Activated effector memory CD4-positive, alpha-beta T cell treated with anti-CD3 and anti-CD28 coated beads, Interleukin-2, amount 50 U/mL, for 16 hours (primary cell): ENCODE measurements around the gene ELAC2.
A peak's percentile ranks its signal among the peaks of the same experiment; 100 is the strongest.

Source experiments
- DNase-seq: peaks from one replicate; pipeline ENCODE4 v3.0.0-alpha.2; 2020

Gene ELAC2

DNA sequence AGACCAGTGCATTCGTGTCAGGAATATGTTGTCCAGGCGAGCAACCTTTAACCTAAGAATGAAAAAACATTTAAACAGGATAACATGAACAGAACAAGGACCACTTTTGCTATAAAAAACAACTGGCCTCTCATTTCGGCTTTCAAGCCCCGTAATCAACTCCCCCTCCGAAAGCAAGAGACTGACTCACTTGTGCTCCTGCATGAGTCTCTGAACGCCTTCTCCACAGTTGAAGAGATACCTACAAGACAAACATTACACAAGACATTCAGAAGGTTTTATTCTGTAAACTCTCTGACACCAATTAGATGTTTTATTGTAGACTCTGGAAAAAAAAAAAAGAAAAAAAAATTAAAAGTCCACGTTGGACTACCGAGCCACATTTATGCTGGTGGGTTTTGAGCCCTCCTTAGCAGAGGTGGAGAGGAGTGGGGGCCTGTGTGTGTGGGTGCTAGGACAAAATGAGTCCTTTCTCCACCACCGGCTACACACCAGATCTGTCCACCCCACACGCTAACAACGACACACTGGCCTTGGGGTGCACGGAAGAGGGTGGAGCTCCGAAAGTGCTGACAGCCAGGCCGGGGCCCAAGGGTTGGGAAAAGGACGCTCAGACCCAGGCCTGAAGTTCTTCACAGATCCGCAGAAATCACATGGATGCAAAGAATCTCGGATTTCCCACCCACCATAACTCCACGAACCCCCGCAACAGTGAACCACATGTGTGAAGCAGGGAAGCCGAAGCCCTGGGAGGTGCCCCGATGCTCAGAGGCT is 759 bp downstream of the ELAC2 start:
- DNase-seq: no peak

DNA sequence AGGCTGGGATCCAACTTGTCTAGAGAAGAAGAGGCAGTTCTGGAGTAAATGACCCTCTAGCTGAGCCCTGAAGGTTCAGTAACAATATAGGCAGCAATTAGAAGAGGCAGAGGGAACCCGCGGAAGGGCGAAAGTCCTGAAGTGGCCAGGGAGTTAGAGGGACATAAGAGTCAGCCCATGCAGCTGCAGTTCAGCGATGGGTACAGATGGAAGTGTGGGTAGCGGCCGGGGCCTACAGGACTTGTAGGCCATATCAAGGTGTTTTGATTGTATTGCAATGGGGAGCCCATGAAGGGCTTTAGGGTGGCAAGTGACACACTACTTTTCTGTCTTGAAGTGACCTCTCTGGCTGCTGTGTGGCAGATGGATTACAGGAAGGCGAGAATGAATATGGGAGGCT is 3.0 kb downstream of the ELAC2 start:
- no peak for DNase-seq

DNA sequence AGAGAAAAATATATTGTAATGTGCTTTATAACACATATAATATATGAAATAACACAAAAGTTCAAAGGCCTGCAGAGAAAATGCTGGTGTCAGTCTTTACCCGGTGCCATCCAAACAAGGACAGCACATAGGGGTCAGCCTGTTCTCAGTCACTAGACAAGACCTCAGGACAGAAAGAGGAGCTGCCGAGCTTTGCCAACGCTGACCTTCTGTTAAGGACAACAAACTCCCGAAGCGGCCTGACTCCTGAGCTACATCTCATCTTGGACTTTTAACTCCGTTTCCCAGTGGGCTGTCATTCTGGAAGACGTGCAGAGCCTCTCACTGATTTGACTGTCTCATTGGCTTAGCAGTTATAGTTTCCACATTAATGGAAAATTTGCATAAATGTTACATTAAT is 6.9 kb downstream of the ELAC2 start:
- DNase-seq: peak; percentile 36

DNA sequence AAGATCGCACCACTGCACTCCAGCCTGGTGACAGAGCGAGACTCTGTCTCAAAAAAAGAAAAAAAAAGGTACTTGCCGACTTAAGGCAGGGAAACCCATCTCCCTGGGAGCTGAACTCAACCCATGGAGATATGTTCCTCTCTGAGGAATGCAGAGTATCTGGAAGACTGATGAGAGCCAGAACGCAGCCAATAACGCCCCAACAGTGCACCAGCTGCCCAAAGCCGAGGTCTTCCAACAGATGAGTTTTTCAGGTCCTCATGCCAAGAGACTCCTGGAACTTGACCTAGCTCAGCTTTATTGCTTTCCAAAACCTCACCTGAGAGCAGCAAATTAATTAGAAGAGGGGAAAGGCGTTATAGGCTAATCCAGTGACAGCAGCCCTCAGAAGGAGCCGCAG is 9.4 kb downstream of the ELAC2 start:
- peak; percentile 33 for DNase-seq

DNA sequence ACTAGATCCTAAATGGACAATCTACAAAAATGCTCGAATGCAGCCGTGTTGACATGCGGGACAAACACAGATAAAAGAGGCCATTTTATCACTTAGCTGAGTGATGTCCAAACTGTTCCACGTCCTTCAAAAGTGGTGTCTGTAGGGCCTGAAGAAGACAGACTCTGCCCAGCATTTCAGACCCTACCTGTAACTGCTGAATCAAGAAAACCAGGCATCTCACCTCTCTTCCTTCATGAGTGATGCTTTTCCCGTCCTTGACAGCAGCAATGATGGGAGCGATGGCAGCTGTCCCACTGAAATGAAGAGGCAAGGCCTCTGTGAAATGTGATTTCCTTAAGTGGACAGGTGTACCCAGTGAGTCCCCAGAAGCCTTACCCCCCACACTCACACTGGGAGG is 12.3 kb downstream of the ELAC2 start:
- peak; percentile 9 for DNase-seq

DNA sequence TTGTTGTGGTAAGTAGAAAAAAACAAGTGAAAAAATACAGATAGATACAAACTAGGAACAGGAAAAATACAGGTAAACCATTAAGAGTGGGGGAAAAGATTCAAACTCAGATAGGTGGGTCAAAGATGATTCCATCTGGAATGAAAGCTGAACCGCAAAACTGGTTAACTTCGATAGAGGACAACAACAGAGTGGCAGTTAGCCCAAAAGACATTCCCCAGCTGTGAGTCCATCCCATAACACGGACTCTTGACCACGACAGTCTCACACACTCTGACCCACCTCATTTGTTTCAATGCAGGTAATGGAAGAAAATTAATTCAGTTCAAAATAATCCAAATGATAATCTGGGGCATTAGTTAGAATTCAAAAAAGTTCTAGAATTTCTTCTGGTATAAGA is 13.5 kb downstream of the ELAC2 start:
- no peak for DNase-seq

DNA sequence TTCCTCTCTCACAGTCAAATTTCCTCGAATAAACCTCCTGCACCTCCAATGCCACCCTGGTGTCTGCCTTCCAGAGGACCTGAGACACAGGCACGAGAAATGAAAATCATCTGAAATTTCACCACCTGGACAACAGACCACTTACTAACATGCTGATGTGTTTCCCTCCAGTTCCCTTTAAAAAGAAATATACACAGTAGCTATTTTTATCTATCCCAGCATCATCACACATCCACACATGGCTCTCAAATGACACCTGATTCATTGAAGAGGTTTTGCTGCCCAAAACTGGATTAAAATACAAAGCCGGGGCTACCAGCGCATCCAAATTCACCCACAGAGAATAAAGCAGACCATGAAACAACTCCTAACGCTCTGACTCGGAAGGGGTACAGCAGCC is 13.9 kb downstream of the ELAC2 start:
- no peak for DNase-seq

DNA sequence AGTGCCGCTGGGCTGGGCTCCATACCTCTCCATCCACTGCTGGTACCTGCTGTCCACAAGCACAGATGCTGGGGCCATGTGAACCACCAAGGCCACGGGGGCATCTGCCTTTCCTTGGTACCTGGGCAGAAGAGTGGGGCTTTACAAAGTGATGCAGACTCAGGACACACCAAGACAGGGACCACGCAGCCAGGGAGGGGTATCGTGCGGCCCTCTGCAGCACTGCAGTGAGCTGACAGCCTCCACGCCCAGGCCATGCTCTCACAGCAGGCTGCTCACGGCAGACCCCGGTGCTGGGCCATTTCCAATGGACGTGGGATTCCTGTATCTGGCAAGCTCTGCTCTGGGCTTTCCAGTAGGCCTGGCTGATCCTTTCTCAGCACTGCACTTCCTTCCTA is 14.4 kb downstream of the ELAC2 start:
- DNase-seq: peak; percentile 62

DNA sequence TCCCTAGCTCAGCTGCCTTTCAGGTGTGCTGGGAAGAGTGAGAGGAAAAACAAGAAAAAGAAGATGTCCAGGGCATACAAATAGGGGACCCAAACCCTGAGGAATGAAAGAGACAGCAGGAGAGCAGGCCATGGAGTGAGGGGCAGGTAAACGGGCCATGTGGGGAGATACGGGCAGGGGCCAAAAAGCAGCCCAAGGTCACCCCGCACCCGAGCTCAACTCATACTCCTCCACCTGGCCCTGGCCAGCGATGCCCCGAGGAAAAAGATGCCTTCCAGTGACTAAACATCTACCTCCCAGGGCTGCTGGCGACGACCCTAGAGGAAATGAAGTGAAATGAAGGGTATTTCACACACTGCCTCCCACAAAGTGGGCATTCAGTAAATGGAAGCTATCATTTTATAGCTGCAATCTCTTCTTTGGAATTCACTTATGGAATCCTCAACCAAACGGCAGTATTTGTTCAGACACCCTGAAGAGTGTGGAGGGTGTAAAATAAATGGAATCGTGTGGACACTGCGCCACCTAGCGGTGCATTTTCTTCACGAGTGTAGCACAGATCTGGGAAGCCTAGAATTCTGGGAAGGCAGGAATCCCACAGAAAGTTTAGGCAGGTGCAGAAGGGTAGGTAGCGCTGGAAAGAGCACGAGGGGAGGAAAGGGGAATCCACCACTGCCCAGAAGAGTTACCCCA is 14.9 kb downstream of the ELAC2 start:
- peak; percentile 81 for DNase-seq

DNA sequence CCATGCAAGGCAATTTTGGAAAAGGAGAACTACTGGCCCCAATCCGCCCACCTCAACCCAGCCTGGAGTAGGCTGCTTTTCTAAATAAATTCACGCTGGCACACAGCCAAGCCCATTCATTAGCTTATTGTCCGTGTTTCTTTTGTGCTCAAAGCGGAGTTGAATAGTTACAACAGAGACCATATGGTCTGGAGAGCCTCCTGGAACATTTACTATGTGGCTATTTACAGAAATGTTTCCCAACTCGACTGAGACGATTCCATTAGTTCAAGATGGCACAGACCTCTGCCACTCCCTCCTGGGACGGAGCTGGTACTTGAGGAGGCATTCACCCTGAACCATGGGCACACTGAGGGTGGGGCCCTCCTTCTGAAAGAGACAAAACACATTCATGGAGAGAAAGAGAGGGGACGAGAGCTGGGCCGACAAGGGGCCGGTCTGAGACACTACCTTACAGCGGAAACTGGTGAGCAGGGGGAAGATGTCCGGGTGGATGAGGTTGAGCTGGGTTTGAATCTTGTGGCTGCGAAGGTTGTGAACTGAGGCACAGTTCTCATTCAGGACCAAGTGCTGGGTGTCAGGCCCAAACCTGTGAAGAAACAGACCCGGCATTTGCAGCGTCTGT is 15.7 kb downstream of the ELAC2 start:
- DNase-seq: peak; percentile 34

DNA sequence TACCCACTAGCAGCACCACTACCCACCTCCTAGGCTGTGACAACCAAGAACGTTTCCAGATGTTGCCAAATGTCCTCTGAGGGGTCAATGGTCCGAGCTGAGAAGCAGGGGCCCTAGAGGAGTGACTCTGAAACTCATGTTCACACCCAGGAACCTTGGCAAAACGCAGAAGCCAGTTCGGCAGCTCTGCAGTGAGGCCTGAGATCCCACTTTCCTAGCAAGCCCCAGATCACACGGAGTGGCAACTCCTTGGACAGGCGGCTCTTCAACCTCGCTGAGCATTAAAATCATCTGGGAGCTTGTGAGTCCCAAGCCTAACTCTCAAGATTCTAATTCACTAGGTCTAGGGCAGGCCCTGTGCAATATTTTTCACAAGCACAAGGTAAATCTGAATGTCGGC is 17.3 kb downstream of the ELAC2 start:
- peak; percentile 28 for DNase-seq

DNA sequence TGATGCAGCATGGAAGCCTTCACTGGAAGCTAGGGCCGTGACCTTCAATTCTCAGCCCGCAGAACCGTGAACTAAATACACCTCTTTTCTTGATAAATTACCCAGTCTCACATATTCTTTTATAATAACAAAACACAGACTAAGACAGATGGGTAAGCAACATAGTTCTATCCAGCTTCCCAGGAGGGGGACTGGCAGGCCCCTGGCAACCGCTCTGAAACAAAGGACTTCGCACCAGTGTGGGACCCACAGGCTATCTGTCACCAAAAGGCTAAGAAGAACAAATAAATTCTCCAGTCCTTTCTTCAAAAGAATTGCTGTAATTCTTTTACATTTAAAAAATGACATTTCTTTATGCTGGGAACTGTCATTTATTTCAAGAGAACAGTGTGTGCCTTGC is 19.0 kb downstream of the ELAC2 start:
- DNase-seq: no peak

DNA sequence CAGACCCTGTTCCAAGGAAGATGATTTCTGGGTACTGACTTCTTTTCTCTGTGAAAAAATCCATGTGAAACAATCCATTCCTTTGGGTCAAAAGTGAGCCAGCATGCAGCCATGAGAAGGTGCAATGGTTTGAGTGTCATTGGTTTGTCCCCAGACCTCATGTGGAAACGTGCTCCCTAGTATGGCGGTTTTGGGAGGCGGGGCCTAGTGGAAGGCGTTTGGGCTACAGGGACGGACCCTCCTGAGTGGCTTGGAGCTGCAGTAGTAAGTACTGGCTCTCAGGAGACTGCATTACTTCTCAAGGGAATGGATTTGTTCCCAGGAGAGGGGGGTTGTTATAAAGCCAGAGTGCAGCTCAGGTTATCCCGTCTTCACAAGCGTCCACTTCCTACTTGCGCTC is 19.4 kb downstream of the ELAC2 start:
- DNase-seq: peak; percentile 56

DNA sequence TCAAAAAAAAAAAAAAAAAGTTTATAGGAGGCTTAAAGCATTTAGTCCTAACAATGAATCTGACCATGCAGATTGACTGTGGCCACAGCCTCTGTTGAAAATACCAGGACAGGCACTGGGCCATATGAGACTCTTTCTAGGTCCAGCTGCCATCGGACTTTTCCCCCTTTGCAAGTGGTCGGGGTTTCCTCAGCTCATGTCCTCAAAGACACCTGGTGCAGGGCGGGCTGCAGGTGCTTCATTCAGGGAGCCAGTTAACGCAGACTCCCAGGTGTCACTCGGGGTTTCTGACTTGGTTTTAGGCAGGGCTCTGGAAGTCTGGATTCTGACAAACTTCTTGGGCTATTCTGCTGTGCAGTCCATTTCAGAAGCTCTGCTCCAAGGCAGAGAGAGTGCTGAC is 20.9 kb downstream of the ELAC2 start:
- peak; percentile 48 for DNase-seq

DNA sequence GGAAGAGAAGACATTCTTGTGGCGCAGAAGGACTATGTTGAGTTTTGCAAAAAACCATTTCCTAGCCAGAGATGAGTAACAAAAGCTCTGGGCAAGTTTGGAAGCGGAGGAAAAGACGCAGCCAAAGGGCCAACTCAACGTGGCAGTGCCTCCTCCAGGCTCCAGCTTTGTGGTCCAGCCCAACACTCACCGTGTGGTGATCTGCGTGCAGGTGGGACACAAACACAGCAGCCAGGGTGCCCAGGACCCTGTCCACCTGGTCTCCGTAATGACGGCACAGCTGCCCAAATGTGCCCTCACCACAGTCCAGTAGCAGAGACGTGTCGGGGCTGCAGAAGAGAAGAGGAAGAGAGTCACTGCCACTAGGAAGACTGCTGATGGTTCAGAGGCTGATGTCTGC is 21.5 kb downstream of the ELAC2 start:
- DNase-seq: peak; percentile 48

DNA sequence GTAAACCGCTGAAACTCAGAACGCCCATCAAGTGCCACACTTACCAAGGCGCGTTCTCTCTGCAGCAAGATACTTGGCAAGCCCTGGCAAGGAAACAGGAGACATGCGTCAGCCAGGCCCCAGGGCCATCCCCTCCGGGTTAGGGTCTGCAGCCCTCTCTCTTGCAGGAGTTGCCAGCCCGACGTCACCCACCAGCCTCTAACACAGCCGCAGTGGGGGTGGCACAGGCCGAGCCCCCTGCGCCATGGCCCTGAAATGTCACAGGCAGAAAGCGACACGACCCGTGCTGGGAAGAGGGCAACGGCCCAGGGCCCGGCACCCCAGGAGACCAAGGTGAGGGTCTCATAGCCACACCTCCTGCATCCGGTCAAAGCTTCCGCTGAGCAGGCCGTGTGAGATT is 21.9 kb downstream of the ELAC2 start:
- peak; percentile 59 for DNase-seq

DNA sequence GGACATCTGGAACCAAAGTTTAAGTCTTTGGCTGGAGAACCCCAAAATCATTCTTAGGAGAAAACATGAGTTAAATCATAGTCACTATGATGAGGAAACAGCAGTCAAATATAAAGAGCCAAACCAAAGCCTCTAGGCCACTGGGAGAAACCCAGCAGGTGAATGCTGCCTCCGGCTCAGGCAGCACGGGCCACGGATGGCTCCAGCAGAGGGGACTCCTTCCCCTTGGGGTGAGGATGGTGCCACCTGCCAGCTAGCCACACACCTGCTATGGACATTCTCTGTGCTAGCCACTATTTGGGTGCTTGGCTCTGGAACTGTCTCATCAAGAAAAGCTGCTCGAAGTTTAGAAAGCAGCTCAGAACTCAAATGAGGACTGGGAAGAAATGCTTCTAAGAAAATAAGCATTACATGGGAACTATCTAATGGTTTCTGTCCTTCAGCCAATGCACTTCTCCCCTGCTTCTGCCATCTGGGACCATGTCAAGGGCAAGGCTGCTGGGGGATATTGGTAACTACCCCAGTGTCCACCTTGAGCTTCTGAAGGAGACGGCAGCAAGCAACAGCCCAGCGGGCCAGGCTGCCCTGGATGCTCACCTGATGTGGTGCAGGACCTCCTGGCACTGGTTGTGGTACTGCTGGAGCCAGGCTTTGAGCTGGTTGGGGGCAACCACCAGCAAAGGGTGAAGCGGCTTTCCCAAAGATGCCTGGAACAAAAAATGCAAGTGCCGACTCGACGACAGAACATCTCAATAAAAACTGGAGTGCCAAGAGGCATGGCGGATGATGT is 22.5 kb downstream of the ELAC2 start:
- DNase-seq: peak; percentile 42

DNA sequence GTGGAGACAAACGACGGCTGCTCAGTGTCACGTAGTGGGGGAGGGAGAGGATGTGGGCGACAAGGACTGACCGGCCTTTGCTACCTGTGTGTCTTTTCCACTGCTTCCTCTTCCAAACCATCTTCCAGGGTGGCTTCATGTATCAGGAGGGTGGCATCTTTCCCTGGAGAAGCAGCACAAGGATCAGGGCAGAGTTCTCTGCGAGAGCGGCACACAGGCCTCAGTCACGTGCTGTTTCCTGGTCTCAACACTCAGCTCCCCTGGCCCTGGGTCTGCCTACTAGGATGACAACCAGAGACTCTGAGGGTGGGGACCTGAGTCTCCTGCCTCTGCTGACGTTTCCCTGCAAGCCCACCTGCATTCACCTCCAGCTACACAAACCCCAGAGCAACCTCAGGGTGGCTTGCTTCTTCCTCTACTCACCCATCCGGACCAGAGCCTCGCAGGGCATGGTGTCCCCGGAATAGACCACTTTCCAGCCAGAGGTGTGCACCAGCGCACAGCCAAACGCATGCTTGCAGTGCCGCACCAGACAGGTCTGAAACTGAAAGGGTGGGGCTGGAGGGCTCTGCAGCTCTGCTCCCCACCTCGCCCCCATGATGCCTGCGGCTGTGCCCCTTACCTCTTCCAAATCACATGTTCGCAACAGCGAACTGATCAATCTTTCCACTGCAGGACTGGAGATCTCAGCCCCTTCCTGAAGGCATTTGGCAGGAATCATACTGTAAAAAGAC is 23.3 kb downstream of the ELAC2 start:
- peak; percentile 53 for DNase-seq

DNA sequence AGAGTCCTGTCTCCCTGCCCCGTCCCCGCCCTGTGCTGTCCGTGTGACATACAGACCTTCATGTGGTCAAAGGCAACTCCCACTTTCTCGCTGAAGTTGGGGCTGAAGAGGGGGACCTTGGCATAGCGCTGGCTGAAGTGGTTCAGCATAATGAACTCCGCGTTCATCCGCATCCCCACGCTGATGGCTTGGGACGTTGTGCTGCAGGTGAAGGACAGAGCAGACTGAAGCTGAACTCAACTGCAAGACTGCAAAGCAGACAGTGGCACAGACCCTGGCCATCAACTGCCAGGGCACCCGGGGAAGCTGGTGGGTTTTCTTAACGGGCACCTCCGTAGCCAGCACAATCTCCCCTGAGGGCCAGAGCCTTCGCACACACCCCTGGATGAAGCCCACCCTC is 24.2 kb downstream of the ELAC2 start:
- peak; percentile 58 for DNase-seq

DNA sequence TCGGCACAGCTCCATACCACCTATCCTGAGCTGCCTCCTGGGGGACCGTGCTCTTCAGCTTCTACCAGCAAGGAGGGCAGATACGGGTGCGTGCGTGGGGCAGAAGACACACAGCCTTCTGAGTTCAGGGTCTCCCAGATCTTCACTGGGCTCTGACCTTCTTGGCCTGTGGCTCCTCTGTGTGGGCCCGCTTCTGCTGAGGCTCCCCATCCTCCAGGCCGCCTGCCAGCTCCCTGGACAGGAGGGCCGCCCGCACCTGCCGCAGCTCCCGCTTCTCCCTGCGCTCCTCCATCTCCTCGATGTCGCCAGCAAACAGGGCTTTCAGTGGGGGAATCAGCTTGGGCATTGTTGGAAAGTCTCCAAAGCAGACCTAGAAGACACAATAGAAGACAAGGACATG is 25.2 kb downstream of the ELAC2 start:
- DNase-seq: peak; percentile 36

DNA sequence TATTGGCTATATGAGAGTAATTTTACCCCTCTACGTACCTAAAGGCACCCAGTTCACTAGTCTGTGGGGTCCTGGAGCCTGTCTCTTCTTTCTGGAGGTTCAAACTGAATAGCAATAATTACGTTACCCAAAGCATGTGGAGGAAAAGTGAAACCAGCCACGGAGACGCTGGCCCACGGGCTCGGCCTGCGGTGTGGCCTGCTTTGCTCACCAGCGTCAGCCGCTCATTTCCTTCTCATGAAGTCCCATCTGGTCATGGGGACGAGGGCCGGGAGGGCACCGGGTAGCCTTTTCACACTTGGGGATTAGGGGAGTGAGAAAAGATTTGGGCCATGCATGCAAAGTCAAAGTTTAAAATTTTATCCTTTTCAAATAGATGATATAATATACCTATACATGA is 26.9 kb downstream of the ELAC2 start:
- DNase-seq: no peak

DNA sequence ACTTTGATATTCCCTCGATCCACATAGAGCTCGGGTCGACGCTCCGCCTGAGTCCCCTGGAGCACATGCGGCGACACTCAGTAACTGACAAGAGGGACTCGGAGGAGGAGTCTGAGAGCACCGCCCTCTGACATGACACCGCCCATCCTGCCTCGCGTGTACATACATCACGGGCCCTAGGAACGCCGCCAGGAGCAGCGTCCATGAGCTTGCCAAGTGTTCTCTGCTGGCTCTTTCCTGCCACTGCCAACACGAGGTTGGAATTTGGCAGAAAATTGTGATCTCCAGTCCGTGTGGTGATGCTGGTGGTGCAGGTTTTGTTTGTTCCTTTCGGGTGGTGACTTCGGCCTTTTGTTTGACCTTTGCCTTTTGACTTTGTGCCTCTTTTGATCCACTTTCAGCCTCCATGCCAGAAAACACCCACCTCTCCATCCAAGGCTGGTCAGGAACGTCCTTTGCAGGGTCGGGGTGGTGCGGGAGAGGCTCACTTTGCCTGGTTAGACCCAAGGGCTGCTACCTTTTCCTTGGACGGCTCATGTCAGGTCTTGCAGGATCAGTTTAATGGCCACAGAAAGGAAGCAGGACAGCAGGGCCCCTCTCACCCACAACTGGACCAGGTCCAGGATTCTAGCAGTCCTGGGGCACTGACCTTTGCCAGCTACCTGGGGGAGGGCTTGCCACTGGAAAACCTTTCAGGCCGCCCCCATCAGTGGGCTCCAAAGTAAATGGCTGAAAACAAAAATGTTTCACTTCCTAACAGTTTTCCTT is 27.6 kb downstream of the ELAC2 start:
- peak; percentile 44 for DNase-seq
